NK-92 (cell line): ENCODE data around the gene PPM1N.
"Not testable (repeated sequence)": the region's sequence is repeated elsewhere in the genome, so short reads cannot be mapped to it uniquely, and the experiment has no call there.

Source experiments
- DNase-seq: peaks from one replicate; lab custom pipeline; 2025; ENCODE audit not compliant: unreplicated experiment; lab: John Stamatoyannopoulos, UW

Gene PPM1N

DNA sequence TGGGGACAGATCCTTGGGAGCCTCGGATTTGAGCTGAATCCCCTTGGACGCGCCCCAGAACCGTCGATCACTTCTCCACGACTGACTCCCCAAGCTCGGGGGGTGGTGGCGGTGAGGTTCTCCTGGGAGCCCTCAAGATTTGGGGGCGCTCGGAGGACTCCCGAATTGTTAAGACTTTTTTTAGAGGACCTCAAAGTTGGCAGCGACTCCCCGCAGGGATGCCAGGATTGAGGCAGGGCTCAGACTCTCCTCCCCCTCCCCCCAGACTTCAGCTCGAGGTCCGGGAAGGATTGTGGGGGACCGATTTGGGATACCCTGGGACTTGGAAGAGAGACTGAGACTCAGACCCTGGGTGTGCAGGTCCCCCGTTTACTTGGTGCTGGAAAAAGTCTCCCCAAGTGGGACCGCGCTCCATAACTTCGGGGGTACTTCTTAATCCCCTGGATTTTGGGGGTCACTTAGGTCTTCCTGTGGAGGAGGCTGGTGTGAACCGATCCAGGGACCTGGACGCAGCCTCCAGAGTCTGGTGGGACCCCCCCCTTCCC lies 9.7 kb downstream of the PPM1N start:
- DNase-seq, result no peak

DNA sequence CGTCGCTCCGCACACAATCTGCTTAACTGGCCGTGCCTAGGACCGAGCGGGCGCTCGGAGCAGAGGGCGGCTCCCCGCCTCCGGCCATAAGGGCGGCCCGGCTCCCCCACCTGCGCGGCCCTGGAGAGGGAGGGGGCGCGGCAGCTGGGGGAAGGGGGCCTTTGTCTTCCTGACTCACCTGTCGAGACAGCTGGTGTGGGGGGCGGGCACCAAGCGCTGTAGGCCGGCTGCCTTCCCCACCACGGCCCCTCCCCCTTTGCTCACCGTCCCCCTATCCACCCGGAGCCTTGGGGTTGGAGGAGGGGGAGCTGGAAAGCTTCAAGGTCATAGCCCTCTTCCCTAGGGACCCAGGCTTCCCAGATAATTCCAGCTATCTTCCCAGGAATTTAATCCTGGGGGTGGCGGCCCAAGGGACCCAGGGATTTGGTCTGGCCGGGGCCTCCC lies 10.2 kb downstream of the PPM1N start:
- no peak for DNase-seq

DNA sequence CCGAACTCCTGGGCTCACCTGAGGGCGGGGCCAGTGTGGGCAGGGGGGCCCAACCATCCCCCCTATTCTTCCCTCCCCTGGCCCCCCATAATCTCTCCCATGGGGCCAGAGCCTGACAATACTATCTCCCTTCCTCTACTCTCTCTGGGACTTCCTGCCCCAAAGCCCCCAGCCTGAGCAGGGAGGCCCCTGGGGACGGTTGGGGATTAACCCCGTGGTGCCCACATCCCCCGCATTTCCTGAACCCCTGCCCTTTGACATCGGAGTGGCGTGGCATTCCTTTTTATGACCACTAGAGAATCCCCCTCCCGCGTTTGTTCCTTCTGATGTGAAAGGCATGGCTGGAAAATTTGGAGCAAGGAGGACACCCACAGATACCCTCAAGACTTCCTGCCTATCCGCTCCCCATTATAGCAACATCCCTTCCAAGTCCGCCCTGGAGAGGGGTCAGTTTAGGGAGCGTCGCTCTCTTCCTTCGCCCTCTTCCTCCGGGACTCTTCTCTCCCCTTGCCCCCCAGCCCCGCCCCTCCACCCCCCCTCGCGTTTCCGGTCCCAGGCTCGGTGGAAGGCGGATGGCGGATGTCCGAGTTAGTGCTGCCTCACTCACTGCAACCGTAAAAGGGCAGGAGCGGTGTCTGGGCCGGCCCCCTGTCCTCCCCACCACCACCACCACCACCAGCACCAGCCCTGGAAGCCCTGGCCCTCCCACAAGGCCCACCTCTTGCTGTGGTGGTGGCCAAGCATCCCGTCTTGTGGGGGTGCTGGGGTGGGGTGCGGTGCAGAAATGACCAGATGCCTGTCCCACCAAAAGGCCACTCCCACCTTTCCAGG lies 10.8 kb downstream of the PPM1N start:
- no peak for DNase-seq

DNA sequence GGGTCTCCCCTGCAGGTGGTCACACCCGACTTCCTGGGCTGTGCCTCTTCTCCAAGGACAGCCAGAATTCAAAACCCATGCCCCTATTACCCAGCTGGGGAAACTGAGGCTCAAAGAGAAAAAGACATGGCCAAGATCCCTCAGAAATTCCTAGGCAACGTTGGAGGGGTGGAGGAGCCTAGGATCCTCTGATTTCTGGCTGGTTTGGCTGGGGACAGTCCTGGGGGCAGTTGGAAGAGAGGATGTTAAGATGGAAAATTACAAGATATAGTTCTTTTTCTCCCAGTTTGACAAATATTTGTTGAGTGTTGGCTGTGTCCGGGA lies 11.4 kb downstream of the PPM1N start:
- no peak for DNase-seq

DNA sequence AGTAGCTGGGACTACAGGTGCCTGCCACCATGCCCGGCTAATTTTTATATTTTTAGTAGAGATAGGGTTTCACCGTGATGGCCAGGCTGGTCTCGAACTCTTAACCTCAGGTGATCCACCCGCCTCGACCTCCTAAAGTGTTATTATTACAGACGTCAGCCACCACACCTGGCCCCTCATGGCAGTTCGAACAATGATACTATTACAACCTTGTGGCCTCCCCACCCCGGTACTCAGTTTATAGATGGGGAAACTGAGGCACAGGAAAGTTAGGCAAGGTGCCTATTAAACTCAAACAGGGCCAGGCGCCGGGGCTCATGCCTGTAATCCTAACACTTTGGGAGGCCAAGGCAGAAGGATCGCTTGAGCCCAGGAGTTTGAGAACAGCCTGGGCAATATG lies 12.1 kb downstream of the PPM1N start:
- DNase-seq, result not testable (repeated sequence)

DNA sequence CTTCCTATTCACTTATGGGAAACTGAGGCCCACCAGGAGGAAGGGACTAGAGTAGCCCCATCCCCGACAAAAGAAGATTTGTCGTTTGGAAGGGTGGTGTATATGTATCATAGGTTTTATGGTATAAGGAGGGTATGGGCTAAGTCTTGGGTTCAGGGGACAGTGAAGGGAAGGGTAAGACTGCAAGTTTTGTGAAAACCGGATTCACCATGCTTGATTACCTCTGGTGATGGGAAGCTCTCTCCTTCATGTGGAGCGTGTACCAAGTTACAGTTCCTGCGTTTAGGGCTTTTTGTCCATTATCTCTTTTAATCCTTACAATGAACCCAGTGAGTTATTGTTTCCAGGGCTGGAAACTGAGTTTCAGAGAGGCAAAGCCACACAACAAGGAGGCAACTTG lies 12.8 kb downstream of the PPM1N start:
- DNase-seq, result no peak

DNA sequence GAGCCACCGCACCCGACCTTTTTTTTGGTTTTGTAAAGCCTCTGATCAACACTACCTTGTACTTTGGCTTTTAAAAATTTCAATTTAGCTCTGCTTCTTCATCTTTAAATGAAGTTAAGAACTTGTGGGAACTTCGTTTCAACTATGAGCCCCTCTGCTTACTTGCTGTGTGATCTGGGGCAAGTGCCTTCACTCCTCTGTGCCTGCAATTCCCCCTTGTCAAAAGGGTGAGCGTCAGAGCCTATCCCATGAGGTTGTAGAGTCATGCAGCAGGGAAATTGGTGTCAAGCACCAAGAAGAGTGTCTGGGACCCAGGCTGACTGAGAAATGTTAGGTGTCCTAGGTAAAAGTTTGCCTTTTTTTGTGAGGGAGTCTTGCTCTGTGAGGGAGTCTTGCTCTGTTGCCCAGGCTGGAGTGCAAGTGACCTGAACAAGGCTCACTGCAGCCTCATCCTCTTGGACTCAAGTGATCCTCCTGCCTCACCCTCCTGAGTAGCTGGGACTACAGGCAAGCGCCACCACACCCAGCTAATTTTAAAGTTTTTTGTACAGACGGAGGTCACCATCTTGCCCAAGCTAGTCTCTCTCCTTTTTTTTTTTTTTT lies 14.7 kb downstream of the PPM1N start:
- DNase-seq, result no peak

DNA sequence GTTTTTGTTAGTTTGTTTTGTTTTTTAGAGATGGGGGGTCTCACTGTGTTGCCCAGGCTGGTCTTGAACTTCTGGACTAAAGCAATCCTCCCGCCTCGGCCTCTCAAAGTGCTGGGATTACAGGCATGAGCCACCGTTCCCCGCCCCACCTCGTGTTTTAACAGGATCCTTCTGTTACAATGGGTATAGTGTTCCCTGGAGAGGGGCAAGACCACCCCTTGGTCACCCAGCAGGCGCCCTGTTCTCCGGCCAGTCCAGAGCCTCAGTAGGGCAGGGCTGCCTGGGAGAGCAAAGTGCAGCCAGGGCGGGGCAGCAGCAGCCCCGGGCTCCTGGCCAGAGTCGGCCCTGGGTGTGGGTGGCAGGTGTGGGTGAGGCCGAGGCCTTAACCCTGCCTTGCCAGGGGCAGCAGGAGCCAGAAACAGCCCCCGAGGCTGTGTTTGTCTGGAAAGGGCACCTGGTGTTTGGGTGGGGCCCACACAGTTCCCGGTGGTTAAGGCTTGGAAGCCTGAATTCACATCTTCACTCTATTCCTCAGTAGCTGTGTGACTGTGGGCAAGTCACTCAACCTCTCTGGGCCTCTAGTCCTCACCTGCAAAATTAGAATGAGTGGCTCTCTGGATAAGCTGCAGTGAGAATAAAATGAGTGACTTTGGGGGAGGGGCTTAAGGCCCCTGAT lies 16.3 kb downstream of the PPM1N start:
- DNase-seq, result no peak

DNA sequence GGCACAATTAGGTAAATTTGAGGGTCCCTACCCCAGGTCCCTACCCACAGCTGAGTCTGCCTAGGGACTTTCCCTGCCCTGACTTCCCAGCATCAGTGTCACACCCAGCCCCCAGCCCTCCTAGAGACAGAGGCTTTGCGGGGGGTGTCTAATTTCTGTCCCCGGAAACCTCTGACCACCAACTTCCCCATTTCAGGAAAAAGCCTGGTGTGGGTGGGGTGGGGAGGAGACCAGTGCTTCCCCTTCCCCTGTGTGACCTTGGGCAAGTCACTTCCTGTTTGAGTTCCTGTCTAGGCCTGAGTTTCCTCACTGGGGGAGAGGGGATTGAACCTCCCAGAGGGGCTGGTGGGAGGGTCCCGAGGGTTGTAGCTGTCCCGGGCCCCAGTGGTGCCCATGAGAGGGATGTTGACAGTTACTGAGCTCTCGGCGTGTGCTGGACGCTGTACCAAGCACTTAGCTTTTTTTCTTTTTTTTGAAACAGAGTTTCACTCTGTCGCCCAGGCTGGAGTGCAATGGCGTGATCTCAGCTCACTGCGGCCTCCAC lies 16.9 kb downstream of the PPM1N start:
- DNase-seq, result no peak

DNA sequence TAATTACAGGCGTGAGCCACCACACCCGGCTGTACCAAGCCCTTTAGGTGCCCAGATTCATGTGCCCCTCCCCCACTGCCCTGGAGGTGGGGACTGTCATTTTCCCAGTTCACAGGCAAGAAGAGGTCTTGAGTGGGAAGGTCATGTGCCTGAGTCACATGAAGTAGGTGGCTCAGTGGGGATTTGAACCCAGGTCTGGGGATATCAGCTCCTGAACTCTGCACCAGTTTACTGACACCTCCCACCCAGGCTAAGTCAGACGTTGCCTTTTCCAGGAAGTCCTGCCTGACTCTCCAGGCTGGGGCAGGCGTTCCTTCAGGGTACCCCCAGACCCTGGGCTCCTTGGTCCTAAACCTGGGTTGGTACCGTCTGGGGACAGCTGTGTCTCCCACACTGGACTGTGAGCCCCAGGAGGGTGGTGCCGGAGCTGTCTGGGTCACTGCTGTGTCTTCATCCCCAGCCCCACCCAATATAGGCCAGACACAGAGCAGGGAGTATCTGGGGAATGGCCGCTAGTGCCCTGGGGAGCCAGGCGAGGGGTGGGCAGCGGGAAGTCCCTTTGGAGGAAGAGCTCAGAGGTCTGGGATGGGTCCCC lies 17.7 kb downstream of the PPM1N start:
- DNase-seq, result no peak

DNA sequence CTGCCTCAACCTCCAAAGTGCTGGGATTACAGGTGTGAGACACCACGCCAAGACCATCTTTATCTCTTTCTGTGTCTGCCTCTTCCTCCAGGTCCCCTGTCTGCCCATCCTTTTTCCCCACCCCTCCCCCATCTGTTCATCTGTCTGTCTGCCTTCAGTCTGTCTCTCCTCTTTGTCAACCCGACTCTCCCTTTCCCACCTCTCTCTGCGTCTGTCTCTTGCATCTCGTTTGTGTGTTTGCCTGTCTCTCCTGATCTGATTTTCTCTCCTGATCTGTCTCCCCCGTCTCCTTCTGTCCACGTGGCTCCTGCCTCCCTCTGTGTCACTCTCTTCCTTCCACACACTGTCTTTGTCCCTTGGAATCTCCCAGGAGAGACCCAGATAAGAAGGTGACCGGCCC lies 19.0 kb downstream of the PPM1N start:
- no peak for DNase-seq

DNA sequence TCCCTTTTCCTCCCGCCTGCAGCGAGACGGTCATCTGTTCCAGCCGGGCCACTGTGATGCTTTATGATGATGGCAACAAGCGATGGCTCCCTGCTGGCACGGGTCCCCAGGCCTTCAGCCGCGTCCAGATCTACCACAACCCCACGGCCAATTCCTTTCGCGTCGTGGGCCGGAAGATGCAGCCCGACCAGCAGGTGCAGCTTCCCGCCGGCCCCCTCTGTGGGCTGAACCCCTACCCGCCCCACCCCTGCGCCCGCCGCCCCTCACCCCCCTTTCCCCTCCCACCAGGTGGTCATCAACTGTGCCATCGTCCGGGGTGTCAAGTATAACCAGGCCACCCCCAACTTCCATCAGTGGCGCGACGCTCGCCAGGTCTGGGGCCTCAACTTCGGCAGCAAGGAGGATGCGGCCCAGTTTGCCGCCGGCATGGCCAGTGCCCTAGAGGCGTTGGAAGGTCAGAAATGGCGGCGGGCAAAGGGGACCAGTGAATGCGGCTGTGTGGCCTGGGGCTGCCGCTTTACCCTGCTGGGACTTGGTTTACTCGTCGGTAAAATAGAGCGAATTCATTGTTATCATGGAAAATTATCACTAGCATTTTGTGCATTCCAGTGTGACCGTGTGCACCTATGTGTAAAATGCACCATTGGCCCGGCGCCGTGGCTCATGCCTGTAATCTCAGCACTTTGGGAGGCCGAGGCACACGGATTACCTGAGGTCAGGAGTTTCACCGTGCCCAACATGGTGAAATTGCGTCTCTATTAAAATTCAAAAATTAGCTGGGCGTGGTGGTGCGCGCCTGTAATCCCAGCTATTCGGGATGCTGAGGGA lies 19.6 kb downstream of the PPM1N start:
- DNase-seq, result no peak

DNA sequence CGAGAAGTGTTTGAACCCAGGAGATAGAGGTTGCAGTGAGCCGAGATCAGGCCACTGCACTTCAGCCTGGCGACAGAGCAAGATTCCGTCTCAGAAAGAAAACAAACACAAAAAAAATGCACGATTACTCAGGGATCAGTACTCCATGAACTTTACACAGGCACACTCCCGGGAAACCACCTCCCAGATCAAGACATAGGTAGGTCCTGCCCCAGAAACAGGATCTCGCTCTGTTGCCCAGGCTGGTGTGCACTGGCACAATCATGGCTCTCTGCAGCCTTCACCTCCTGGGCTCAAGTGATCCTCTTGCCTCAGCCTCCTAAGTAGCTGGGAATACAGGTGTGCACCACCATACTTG lies 20.2 kb downstream of the PPM1N start:
- DNase-seq, result no peak

DNA sequence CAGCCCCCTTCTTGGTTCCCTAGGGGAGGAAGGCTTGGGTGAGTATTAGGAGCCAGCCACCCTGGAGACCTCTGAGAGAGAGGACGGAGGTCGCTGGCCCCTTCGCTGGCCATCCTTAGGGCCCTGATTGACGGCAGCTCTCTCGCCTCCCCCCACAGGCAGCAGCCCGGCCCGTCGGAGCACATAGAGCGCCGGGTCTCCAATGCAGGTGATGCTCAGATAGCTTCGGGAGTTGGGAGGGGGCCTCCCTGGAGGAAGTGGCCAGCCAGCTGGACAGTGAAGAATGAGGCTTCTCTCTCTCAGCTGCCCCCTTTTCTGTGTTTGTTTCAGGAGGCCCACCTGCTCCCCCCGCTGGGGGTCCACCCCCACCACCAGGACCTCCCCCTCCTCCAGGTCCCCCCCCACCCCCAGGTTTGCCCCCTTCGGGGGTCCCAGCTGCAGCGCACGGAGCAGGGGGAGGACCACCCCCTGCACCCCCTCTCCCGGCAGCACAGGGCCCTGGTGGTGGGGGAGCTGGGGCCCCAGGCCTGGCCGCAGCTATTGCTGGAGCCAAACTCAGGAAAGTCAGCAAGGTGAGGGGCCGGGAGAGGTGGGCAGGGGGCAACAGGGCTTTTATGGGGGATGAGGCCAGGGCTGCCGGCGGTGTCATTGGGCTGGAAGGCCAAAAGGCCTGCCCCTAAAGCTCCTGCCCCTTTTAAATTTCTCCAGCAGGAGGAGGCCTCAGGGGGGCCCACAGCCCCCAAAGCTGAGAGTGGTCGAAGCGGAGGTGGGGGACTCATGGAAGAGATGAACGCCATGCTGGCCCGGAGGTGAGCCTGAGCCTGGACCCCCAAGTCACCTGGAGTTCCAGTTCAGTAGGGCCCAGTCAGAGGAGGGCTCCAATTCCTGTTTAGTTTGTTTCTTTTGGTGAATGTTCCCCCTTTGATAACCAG lies 24.0 kb downstream of the PPM1N start:
- DNase-seq, result no peak

DNA sequence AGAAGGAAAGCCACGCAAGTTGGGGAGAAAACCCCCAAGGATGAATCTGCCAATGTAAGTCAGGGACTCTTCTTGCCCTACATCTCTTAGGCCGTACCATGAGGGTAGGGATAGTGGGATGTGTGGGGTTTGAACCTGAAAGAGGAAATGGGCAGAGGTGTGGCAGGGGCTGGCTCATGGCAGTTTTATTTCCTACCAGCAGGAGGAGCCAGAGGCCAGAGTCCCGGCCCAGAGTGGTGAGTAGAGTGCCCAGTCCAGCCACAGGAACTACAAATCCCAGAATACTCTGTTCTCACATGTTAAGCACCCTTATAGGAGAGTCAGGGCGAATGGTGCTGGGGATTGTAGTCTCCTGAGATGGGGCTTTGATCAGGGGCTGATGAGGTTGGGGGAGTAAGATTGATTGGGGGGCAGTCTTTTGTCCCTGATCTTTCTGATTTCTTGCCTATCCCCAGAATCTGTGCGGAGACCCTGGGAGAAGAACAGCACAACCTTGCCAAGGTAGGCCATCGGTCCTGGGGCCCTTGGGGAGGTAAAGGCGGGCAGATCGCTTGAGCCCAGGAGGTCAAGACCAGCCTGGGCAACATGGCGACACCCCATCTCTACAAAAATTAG lies 25.5 kb downstream of the PPM1N start:
- DNase-seq, result no peak

DNA sequence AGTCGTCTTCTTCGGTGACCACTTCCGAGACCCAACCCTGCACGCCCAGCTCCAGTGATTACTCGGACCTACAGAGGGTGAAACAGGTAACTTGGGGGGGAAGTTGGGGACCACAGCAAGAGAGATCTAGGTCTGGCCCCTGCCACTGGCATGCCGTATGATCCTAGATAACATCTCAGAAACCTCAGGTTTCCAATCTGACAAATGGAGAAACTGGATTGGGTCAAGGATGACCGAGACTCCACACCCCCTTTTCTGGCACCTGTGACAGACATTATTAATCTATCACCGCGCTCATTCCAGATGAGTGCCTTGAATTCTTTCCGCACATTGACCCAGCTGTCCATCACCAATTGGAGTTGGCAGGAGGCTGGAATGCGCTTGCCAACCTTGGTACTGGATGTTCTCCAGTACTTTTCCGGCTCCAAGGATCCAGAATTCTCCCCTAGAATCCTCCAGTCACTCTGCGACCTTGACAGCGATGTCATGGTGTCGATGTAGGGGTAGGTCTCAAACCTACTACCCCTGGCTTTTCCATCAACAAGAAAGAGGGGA lies 26.4 kb downstream of the PPM1N start:
- no peak for DNase-seq

DNA sequence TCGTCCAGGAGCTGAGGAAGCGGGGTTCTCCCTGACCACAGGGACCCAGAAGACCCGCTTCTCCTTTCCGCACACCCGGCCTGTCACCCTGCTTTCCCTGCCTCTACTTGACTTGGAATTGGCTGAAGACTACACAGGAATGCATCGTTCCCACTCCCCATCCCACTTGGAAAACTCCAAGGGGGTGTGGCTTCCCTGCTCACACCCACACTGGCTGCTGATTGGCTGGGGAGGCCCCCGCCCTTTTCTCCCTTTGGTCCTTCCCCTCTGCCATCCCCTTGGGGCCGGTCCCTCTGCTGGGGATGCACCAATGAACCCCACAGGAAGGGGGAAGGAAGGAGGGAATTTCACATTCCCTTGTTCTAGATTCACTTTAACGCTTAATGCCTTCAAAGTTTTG lies 27.9 kb downstream of the PPM1N start:
- no peak for DNase-seq

DNA sequence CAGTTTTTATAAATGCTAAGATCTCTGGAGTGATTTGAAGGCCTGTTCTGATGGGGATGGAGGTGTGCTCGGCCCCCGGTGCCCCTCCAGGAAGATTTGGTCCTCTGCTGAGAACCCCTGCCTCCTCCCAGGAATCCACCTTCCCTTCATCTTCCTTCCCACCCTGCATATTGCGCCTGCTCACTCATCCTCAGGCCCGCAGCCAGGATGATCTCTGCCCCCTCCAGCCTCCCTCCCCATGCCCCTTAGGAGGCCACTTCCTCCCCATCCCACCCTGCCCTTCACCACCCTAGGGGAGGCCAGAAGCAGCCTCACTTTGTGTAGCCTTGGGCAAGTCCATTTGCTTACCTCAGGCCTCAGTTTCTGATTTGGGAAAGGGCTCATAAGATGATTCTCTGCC lies 28.7 kb downstream of the PPM1N start:
- no peak for DNase-seq

DNA sequence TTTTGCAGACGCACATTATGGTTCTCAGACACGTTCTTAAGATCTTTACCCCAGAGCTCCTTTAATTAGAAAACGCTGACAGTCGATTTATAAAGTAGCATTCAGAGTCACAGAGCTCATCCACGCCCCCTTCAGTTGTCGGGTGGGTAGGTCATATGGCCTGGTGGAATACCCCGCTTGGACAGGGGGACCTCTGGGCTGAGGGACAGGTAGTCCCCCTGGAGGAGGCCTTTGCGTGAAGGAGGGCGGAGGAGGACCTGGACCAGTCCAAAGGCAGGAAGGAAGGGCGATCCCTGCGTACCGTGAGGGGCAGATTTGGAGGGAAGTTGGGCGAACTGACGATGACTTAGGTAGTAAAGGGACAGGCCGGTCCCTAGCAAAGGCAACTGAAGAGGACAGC lies 29.5 kb downstream of the PPM1N start:
- no peak for DNase-seq
